Measurements from ENCODE around the gene YJU2.
"Not testable (repeated sequence)": the region's sequence is repeated elsewhere in the genome, so short reads cannot be mapped to it uniquely, and the experiment has no call there.

The YJU2 gene

GRCh38 chr19:4267901-4268815, 21.3 kb downstream of the YJU2 start:
- peak; percentile 1 for DNase-seq (ENCODE audit: low spot score)

- peak; percentile 1 for DNase-seq (ENCODE audit: low spot score)
These were observed 22.0 kb downstream of the YJU2 start for GRCh38 chr19:4268816-4269430.

- DNase-seq (ENCODE audit: low spot score) = no peak
These were observed 26.0 kb downstream of the YJU2 start for GRCh38 chr19:4272894-4273293.

GRCh38 chr19:4274321-4274686, 27.4 kb downstream of the YJU2 start:
- DNase-seq (ENCODE audit: low spot score) = not testable (repeated sequence)

- DNase-seq (ENCODE audit: low spot score) = peak; percentile 1
These were observed 30.4 kb downstream of the YJU2 start for GRCh38 chr19:4277191-4277696.

GRCh38 chr19:4278010-4278409, 31.1 kb downstream of the YJU2 start:
- DNase-seq (ENCODE audit: low spot score) = peak; percentile 4

GRCh38 chr19:4278419-4279266, 31.8 kb downstream of the YJU2 start, which contains the start of gene SHD:
SHD (plus strand) TSS chr19:4279266; CDS start chr19:4280064, 798 bp downstream.
- DNase-seq (ENCODE audit: low spot score) = peak; percentile 0

- no peak for DNase-seq (ENCODE audit: low spot score)
These were observed 32.3 kb downstream of the YJU2 start for GRCh38 chr19:4279267-4279529.

- DNase-seq (ENCODE audit: low spot score) = no peak
These were observed 32.9 kb downstream of the YJU2 start for GRCh38 chr19:4279530-4280422.

- peak; percentile 40 for DNase-seq (ENCODE audit: low spot score)
These were observed 37.5 kb downstream of the YJU2 start for GRCh38 chr19:4284176-4284958.

GRCh38 chr19:4284974-4285373, 38.1 kb downstream of the YJU2 start:
- no peak for DNase-seq (ENCODE audit: low spot score)

GRCh38 chr19:4286141-4286540, 39.3 kb downstream of the YJU2 start:
- not testable (repeated sequence) for DNase-seq (ENCODE audit: low spot score)

GRCh38 chr19:4288091-4288777, 41.4 kb downstream of the YJU2 start:
- no peak for DNase-seq (ENCODE audit: low spot score)

GRCh38 chr19:4291184-4291732, 44.4 kb downstream of the YJU2 start:
- DNase-seq (ENCODE audit: low spot score) = no peak

GRCh38 chr19:4292515-4292914, 45.6 kb downstream of the YJU2 start:
- no peak for DNase-seq (ENCODE audit: low spot score)

GRCh38 chr19:4294389-4294788, 47.5 kb downstream of the YJU2 start:
- no peak for DNase-seq (ENCODE audit: low spot score)

- no peak for DNase-seq (ENCODE audit: low spot score)
These were observed 49.3 kb downstream of the YJU2 start for GRCh38 chr19:4295972-4296771.

GRCh38 chr19:4297901-4298809, 51.3 kb downstream of the YJU2 start:
- DNase-seq (ENCODE audit: low spot score) = no peak

Measured in AG08395 (cell line).